Measurements from ENCODE around the gene SNED1. TPM values are rescaled to one million over a fixed set of nuclear protein-coding genes. Genes with fewer than 3 reads are reported as not detected.

SNED1 gene
- total and polyA plus RNA-seq, 9 of the 15 experiments (the other 6 are each of a cell fraction or from before 2014, with no cell fraction given), result 0.03 to 0.07 (median 0.05) TPM; not detected in 5

DNA sequence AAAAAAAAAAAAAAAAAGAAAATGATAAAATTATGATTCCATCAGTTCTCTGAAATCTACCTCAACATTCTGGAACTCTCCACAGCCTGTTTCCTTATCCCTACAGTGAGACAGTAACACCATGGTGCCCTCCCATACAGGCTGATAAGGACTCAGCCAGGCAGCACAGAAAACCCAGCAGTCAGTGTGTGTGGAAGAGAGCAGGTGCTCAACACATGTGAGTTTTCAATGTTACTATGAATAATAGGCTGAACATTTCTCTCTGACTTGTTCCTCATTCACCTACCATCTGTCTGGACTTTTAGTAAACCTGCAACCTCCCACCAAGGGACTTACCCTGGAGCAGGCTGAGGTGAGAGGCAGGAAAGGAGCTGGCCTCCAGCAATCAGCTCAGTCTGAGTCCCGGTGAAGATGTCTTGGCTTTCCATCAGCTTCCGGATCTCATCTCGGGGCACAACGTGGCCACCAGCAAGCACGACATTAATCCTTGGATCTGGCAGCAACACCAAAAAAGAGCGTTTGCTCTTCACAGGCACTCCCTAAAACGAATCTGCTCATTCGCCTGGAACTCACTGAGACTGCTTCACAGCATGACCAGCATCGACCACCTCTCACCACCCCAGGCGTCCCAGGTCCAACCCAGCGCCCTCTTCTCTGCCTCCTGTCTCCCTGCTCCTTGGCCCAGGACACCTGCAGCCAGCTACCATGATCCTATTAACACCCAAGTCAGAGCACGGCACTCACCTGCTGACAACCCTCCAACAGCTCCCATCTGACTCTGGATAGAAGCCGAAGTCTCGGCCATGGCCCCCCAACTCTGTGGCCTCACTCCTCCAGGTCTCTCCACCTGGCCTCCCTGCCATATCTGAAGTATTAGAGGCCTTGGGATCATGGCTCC lies 134.4 kb downstream of the SNED1 start (continued):
- TF ChIP-seq, protein P1, sequence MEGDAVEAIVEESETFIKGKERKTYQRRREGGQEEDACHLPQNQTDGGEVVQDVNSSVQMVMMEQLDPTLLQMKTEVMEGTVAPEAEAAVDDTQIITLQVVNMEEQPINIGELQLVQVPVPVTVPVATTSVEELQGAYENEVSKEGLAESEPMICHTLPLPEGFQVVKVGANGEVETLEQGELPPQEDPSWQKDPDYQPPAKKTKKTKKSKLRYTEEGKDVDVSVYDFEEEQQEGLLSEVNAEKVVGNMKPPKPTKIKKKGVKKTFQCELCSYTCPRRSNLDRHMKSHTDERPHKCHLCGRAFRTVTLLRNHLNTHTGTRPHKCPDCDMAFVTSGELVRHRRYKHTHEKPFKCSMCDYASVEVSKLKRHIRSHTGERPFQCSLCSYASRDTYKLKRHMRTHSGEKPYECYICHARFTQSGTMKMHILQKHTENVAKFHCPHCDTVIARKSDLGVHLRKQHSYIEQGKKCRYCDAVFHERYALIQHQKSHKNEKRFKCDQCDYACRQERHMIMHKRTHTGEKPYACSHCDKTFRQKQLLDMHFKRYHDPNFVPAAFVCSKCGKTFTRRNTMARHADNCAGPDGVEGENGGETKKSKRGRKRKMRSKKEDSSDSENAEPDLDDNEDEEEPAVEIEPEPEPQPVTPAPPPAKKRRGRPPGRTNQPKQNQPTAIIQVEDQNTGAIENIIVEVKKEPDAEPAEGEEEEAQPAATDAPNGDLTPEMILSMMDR (IDR thresholded peaks at IDR 0.05 in 2 of 3, conservative IDR thresholded peaks at IDR 0.05 in 1 of 3; ENCODE audit: insufficient read depth in 2 of 3, low read depth in 1 of 3, low read length in 3 of 3), result no peak
- no peak for TF ChIP-seq TRIM28 (IDR thresholded peaks at IDR 0.05)
- no peak for TF ChIP-seq SRF (CRISPR knock-in tag; IDR thresholded peaks at IDR 0.05)
- TF ChIP-seq DNMT1 (IDR thresholded peaks at IDR 0.05), result no peak
- TF ChIP-seq ZNF24 (IDR thresholded peaks at IDR 0.05), result no peak
- no peak for TF ChIP-seq SREBF1 (IDR thresholded peaks at IDR 0.05; ENCODE audit: borderline replicate concordance, low read depth, low read length)
- TF ChIP-seq, protein P2, sequence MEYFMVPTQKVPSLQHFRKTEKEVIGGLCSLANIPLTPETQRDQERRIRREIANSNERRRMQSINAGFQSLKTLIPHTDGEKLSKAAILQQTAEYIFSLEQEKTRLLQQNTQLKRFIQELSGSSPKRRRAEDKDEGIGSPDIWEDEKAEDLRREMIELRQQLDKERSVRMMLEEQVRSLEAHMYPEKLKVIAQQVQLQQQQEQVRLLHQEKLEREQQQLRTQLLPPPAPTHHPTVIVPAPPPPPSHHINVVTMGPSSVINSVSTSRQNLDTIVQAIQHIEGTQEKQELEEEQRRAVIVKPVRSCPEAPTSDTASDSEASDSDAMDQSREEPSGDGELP (CRISPR knock-in tag; IDR thresholded peaks at IDR 0.05; ENCODE audit: borderline replicate concordance), result no peak
- TF ChIP-seq ZNF444 (CRISPR knock-in tag; IDR thresholded peaks at IDR 0.05), result no peak
- no peak for TF ChIP-seq SLC30A9 (CRISPR knock-in tag; IDR thresholded peaks at IDR 0.05)
- no peak for TF ChIP-seq CREBBP (IDR thresholded peaks at IDR 0.05; ENCODE audit: low read depth, low read length)
